Astrocyte (in vitro differentiated cells and primary cell): ENCODE data around the gene PRRC2C. TPM values are rescaled to one million over a fixed set of nuclear protein-coding genes. Genes with fewer than 3 reads are reported as not detected.

Experiments used
- DNase-seq: peaks from one replicate; pipeline ENCODE4 v3.0.0-alpha.2; 2010; ENCODE audit warnings: low read depth
- FAIRE-seq: peaks from 2 replicates; lab custom pipeline; 2011; peaks lifted over from hg19 to GRCh38; lab: Jason Lieb, UNC
- H2AFZ ChIP-seq: 2 replicates; pipeline ENCODE4 v1.6.0; 2012; ENCODE audit warnings: low read depth, low read length, inconsistent platforms
- H3K27ac ChIP-seq: 2 replicates; pipeline ENCODE4 v1.5.1; 2011; ENCODE audit warnings: low read depth, low read length, inconsistent platforms
- H3K27me3 ChIP-seq: 2 replicates; pipeline ENCODE4 v1.6.0; 2011; ENCODE audit warnings: low read length, inconsistent platforms; ENCODE audit not compliant: insufficient read depth
- H3K36me3 ChIP-seq: 2 replicates; pipeline ENCODE4 v1.5.1; 2011; ENCODE audit warnings: low read length, inconsistent platforms; ENCODE audit not compliant: insufficient read depth
- H3K4me1 ChIP-seq: 2 replicates; pipeline ENCODE4 v1.5.1; 2011; ENCODE audit warnings: low read length, inconsistent platforms; ENCODE audit not compliant: insufficient read depth
- H3K4me2 ChIP-seq: 2 replicates; pipeline ENCODE4 v1.6.0; 2012; ENCODE audit warnings: low read length, inconsistent platforms
- H3K4me3 ChIP-seq: 2 replicates; pipeline ENCODE4 v1.5.1; 2011; ENCODE audit warnings: low read depth, mild to moderate bottlenecking, low read length, inconsistent platforms; ENCODE audit not compliant: insufficient read depth
- H3K79me2 ChIP-seq: 2 replicates; pipeline ENCODE4 v1.6.0; 2012; ENCODE audit warnings: mild to moderate bottlenecking, low read length, inconsistent platforms; ENCODE audit not compliant: insufficient read depth
- H3K9ac ChIP-seq: 2 replicates; pipeline ENCODE4 v1.6.0; 2012; ENCODE audit warnings: mild to moderate bottlenecking, low read length, inconsistent platforms
- H3K9me3 ChIP-seq: 2 replicates; pipeline ENCODE4 v1.5.1; 2012; ENCODE audit warnings: low read depth, mild to moderate bottlenecking, low read length, inconsistent platforms; ENCODE audit not compliant: insufficient read depth
- H4K20me1 ChIP-seq: 2 replicates; pipeline ENCODE4 v1.6.0; 2012; ENCODE audit warnings: low read length, inconsistent platforms; ENCODE audit not compliant: insufficient read depth
- H3K27ac Mint-ChIP-seq: one replicate; pipeline ENCODE4 v1.8.0; 2021; ENCODE audit warnings: mild to moderate bottlenecking, mixed read lengths; ENCODE audit not compliant: unreplicated experiment
- H3K27me3 Mint-ChIP-seq: one replicate; pipeline ENCODE4 v1.8.0; 2021; ENCODE audit warnings: low read depth, mixed read lengths; ENCODE audit not compliant: unreplicated experiment
- H3K36me3 Mint-ChIP-seq: one replicate; pipeline ENCODE4 v1.8.0; 2021; ENCODE audit warnings: low read depth, mixed read lengths; ENCODE audit not compliant: unreplicated experiment
- H3K4me1 Mint-ChIP-seq: one replicate; pipeline ENCODE4 v1.8.0; 2021; ENCODE audit warnings: low read depth, mixed read lengths; ENCODE audit not compliant: unreplicated experiment
- H3K4me3 Mint-ChIP-seq: one replicate; pipeline ENCODE4 v1.8.0; 2021; ENCODE audit warnings: mild to moderate bottlenecking, moderate library complexity, mixed read lengths; ENCODE audit not compliant: unreplicated experiment
- H3K9me3 Mint-ChIP-seq: one replicate; pipeline ENCODE4 v1.8.0; 2021; ENCODE audit warnings: mild to moderate bottlenecking, mixed read lengths; ENCODE audit not compliant: unreplicated experiment
- EZH2 ChIP-seq: IDR thresholded peaks from 2 replicates; pipeline ENCODE4 v1.6.1; 2012; ENCODE audit warnings: mild to moderate bottlenecking, low read length, inconsistent platforms; ENCODE audit not compliant: insufficient read depth
- total RNA-seq: library from RNA; stranded (reverse); gene quantifications from 2 replicates; pipeline ENCODE4 v1.2.1, GENCODE V29; 2021
- TF ChIP-seq, protein P1 (sequence below): IDR thresholded peaks from 2 replicates; pipeline ENCODE4 v1.5.1; 2011; ENCODE audit warnings: low read depth, mild to moderate bottlenecking, inconsistent platforms, low read length, moderate library complexity; ENCODE audit not compliant: insufficient read depth

PRRC2C gene
- total RNA-seq, 1 donor from 2014 or later: 196 TPM

DNA sequence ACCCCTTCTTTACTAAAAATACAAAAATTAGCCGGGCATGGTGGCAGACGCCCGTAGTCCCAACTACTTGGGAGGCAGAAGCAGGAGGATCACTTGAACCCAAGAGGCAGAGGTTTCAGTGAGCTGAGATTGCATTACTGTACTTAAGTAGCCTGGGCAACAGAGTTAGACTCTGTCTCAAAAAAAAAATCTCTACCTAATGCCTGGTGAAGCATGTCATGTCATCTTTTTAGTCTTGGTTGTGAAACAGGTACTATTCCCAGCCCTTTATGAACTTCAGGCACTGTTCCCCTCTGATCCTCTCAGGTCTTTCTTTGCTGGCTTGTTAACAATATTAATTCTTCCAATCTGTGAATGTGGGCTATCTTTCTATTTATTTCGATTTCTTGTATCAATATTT, 22.1 kb downstream of the PRRC2C start:
- H3K27me3 ChIP-seq: no peaks in the 10 kb centered on the region
- H3K9me3 ChIP-seq: no peaks in the 10 kb centered on the region
- H3K4me3 Mint-ChIP-seq: no peak overlapping the region
- DNase-seq (no peak), FAIRE-seq (no peak)
- H3K9me3 Mint-ChIP-seq: no peaks in the 10 kb centered on the region
- no peak overlapping the region for H3K27ac Mint-ChIP-seq
- H3K36me3 Mint-ChIP-seq: peaks cover 2% of the 10 kb centered on the region
- H3K4me3 ChIP-seq: no peak overlapping the region
- no peak overlapping the region for H3K27ac ChIP-seq
- peaks cover 99% of the 10 kb centered on the region for H4K20me1 ChIP-seq
- no peak overlapping the region for H3K4me2 ChIP-seq
- peaks cover 100% of the 10 kb centered on the region for H3K79me2 ChIP-seq
- H2AFZ ChIP-seq: no peak overlapping the region
- H3K4me1 ChIP-seq: no peaks in the 10 kb centered on the region
- no peaks in the 10 kb centered on the region for H3K36me3 ChIP-seq
- H3K9ac ChIP-seq: no peak overlapping the region
- no peaks in the 10 kb centered on the region for H3K27me3 Mint-ChIP-seq
- peaks cover 25% of the 10 kb centered on the region for H3K4me1 Mint-ChIP-seq
- TF ChIP-seq, protein P1, sequence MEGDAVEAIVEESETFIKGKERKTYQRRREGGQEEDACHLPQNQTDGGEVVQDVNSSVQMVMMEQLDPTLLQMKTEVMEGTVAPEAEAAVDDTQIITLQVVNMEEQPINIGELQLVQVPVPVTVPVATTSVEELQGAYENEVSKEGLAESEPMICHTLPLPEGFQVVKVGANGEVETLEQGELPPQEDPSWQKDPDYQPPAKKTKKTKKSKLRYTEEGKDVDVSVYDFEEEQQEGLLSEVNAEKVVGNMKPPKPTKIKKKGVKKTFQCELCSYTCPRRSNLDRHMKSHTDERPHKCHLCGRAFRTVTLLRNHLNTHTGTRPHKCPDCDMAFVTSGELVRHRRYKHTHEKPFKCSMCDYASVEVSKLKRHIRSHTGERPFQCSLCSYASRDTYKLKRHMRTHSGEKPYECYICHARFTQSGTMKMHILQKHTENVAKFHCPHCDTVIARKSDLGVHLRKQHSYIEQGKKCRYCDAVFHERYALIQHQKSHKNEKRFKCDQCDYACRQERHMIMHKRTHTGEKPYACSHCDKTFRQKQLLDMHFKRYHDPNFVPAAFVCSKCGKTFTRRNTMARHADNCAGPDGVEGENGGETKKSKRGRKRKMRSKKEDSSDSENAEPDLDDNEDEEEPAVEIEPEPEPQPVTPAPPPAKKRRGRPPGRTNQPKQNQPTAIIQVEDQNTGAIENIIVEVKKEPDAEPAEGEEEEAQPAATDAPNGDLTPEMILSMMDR: no peak
- TF ChIP-seq EZH2: no peak

DNA sequence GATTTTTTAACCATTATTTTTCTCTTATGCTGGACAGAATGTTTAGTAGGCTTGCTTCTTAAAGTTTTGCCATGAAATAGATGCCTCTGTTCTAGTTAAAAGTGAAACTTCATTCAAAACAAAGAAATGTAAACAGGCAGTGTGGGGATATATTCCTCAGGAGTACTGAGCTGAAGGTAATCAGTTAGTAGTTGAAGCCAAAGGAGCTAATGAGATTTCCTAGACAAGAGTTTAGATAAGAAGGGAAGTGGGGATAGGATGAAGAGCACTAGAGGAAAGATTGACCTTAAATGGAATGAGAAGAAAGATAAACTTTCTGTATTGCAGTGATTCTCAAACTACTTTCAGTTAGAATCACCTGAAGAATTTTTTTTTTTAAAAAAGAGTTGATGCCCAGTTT, 23.9 kb downstream of the PRRC2C start:
- Mint-ChIP-seq H3K9me3 (no peaks in the 10 kb centered on the region), H3K4me3 (no peak overlapping the region), H3K27ac (no peak overlapping the region), H3K4me1 (peaks cover 25% of the 10 kb centered on the region), H3K36me3 (peaks cover 2% of the 10 kb centered on the region), H3K27me3 (no peaks in the 10 kb centered on the region)
- peaks cover 100% of the 10 kb centered on the region for H3K79me2 ChIP-seq
- DNase-seq: peak; percentile 30
- no peak overlapping the region for H3K9ac ChIP-seq
- no peak overlapping the region for H2AFZ ChIP-seq
- peaks cover 98% of the 10 kb centered on the region for H4K20me1 ChIP-seq
- H3K4me3 ChIP-seq: no peak overlapping the region
- H3K4me2 ChIP-seq: no peak overlapping the region
- no peak overlapping the region for H3K27ac ChIP-seq
- H3K27me3 ChIP-seq: no peaks in the 10 kb centered on the region
- no peak for FAIRE-seq
- no peaks in the 10 kb centered on the region for H3K9me3 ChIP-seq
- TF ChIP-seq EZH2: no peak
- TF ChIP-seq, protein P1: no peak
- no peaks in the 10 kb centered on the region for H3K4me1 ChIP-seq
- peaks cover 5% of the 10 kb centered on the region for H3K36me3 ChIP-seq

DNA sequence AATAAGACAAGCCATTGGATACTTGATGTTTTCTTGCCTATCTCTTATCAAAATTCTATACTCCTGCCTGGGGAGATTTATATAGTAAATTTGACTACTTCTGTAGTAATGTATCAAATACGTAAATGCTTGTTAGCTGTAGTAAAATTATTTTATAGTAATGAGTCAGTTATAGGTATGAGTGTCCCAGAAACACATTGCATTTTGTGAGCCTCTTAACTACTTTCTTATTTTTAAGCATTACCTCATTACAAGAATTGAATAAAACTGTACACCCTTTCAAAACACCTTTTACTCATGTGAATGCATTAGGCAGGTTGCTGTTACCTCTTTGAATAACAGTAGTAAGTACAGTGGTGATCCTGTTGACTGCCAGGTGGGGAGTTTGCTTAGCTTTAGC, 28.4 kb downstream of the PRRC2C start:
- TF ChIP-seq EZH2: no peak
- TF ChIP-seq, protein P1: no peak
- Mint-ChIP-seq H3K4me3 (no peak overlapping the region), H3K36me3 (peaks cover 7% of the 10 kb centered on the region), H3K9me3 (no peaks in the 10 kb centered on the region), H3K27ac (no peak overlapping the region), H3K4me1 (peaks cover 5% of the 10 kb centered on the region), H3K27me3 (no peaks in the 10 kb centered on the region)
- H3K27me3 ChIP-seq: no peaks in the 10 kb centered on the region
- H3K9ac ChIP-seq: no peak overlapping the region
- DNase-seq (no peak), FAIRE-seq (no peak)
- H3K79me2 ChIP-seq: peaks cover 91% of the 10 kb centered on the region
- no peaks in the 10 kb centered on the region for H3K9me3 ChIP-seq
- no peak overlapping the region for H3K4me2 ChIP-seq
- no peaks in the 10 kb centered on the region for H3K4me1 ChIP-seq
- no peak overlapping the region for H2AFZ ChIP-seq
- H3K27ac ChIP-seq: no peak overlapping the region
- H3K36me3 ChIP-seq: peaks cover 40% of the 10 kb centered on the region
- H4K20me1 ChIP-seq: peaks cover 73% of the 10 kb centered on the region
- H3K4me3 ChIP-seq: no peak overlapping the region
